Stimulated activated CD8-positive, alpha-beta memory T cell treated with anti-CD3 and anti-CD28 coated beads, Interleukin-15, amount 100 ng/mL, for 48 hours (primary cell): ENCODE data around the gene PLA2G1B.

Experiments
- DNase-seq, 2 donors: peaks; one replicate each; pipeline ENCODE4 v3.0.0-alpha.2; 2020; ENCODE audit warnings: low read depth in 2 of 2

PLA2G1B gene

DNA sequence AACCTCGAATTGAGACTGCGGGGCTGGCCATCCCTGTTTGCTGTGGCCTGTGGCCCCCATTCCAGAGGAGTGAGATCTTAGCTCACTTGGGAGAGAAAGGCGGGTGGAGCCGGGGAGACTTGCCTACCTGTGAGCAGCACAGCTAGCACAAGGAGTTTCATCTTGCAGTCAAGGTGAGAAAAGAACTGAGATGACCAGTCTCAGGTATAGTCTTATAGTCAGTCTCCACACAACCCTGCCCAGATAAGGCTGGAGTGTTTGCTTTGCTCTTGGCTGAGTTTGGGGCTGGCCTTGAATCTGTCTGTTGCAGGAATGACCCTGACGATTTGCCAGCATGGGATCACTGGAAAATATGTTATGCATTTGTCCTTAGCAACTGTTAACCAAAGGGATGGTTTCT lies at the start of gene PLA2G1B:
PLA2G1B (minus strand) TSS at position 187 of the 400 bp plus-strand sequence; CDS start at position 161, 26 bp downstream.
- no peak for DNase-seq

DNA sequence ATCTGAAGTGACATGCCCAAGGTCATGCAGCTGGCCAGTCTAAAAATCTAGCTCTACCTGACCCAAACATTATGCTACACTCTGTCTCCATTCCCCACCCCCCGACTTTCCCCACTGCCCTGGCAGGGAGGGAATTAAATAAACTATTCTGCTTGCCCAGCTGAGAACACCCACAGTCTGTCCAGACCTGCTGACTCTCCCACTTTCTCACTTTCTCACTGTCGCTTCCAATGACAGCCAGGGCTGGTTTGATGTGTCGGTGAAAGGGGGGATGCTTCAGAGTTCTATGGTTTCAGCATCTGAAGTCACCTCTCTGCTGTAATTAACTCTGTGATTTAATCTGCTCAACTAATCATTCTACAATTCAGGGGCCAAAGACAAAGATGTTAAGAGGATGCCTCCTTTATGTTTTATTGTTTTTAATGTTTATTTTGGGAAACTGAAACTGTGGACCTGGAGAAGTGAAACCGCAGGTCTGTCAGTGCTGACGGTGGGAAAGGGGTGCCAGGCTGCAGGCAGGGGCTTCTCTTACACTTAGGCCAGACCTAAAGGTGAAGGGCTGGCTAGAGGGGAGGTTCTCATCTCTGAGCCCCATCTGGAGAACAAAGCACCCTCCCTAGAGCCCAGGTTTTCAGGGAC lies 49.5 kb upstream of the PLA2G1B start:
- DNase-seq, result no peak

DNA sequence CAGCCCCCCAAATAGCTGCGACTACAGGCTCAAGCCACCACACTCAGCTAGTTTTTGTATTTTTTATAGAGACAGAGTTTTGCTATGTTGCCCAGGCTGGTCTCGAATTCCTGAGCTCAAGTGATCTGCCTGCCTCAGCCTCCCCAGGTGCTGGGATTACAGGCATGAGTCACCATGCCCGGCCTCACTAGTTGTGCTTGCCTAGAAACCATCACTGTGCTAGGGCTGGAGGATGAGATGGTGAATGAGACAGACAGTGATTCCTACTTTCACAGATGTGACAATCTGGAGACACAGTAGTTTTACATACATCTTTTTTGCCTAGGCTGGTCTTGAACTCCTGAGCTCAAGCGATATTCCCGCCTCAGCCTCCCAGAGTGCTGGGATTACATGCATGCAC lies 48.8 kb upstream of the PLA2G1B start:
- DNase-seq, result no peak

DNA sequence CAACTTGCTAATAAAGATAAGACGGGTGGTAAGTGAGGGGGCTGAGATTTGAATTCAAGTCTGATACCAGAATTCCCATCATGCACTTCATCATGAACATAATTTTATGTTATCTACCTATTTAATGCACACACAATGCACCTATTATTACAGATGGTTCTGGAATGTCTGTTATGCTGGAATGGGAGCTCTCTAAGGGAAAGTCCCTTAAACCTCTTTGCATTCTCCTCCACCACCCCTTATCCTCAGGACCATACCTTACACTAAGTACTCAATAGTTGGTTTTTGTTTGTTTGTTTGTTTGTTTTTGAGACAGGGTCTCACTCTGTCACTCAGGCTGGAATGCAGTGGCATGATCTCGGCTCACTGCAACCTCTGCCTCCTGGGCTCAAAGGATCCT lies 48.4 kb upstream of the PLA2G1B start:
- DNase-seq, result no peak

DNA sequence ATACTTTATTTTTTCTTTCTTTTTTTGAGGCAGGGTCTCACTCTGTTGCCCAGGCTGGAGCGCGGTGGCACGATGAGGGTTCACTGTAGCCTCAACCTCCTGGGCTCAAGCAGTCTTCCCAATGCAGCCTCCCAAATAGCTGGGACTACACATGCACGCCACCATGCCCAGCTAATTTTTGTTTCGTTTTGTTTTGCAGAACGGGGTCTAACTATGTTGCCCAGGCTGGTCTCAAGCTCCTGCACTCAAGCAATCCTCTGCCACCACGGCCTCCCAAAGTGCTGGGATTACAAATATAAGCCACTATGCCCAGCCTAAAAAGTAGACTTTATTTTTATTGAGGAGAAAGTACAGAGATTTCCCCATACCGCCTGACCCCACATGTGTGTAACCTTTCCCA lies 46.1 kb upstream of the PLA2G1B start:
- no peak for DNase-seq

DNA sequence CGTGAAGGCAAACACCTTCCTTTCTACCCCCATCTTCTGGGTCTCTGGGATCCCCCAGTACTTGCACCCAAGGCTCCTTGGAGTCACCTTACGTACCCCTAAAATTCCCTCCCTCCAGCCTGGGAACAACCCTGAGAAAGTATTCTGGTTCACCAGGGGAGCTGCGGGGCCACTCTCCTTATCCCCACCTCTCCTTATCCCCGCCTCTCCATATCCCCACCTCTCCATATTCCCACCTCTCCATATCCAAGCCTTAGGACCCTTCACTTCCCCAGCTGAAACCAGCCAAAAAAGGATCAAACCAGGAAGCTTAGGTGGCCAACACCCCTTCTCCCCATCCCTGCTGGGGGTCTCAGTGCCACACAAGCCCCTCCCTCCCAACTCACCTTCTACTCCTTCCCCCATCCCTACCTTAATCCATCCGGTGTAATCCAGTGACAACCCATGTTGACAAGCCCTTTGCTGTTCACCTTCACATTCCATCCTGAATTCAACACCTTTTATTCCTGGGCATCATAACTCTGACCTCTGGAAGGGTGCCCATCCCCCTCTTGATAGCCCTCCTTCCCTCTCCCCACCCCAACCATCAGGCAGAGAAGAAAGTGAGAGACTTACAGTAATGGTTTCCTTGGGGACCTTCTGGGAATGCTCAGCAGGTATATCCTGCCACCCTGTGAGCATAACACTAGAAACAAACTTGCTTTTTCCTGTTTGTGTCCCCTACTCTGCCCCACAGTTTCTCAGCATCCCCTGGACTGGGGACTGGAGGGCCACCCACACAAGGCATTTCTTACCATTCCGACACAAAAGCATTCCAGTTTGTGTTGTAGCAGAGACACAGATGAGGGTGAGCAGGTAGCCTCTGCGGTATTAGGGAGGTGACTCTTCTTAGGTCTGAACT lies 43.0 kb upstream of the PLA2G1B start:
- no peak for DNase-seq

DNA sequence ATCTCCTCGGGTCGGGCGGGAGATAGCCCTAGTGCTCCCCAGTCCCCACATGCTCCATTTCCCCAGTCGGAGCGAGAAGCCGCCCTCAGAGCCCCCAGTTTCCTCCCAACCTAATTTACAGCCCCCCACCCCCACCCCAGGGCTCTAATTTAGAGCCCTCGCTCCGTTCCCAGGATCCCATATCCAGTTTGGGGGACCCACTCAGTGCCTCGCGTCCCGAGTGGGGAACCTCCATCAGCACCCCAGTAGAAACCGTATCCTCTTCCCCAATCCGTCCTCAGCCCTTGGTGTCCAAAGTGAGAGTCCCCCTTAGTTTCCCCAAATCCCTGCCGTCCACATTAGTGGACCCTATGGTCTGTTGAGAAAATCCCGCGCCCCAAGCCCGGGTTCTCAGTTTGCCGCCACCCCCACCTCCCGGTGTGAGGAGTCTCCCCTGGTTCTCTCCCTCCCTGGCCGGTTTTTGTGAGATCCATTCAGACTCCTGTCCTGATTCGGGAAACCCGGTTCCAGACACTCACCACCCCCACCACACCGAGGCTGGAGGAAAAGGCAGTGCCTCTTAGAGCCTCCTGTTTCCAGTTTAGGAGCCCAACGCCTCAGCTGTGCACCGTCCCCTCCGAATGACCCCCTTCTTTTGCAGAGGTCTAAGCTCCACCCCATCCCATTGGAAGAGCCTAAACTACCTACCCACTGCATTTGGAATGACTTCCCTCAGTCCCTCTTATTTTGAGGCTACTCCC lies 42.2 kb upstream of the PLA2G1B start:
- DNase-seq, result no peak

DNA sequence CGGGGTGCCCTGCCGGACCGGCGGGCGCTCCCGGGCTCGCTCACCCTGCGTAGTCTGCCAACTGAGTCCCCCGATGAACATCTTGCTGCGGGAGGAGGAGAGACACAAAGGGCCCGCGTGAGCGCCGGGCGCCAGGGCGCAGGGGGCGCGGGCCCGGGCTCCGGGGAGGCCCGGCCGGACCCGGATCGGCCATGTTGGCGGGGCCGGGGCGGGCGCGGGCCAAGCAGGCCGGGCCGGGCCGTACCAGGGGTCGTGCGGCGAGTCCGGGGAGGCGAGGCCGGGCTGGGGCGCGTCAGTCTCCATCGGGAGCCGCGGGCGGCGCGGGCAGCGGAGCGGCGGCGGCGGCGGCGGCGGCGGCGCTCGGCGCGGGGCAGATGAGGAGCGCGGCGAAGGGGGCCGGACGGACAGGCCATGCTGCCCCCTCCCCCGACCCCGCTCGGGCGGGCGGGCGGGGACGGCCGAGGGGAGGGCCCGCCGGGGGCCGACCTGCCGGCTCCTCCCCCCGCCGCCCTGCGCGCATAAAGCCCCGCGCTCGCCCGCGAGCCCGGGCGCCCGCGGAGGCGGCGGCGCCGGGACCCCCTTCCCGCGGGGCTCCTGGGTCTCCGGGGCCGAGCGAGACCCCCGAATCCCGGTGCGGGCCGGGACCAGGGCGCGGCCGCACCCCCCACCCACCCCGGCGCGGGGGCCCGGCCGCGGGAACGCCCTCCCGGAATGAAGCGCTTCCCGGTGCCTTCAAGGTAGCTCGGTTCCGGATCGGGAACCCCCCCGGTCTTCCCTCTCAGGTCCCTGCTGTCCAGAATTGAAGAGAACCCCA lies 41.4 kb upstream of the PLA2G1B start, which contains the start of gene MSI1:
MSI1 (minus strand) TSS at position 376 of the 814 bp plus-strand sequence; CDS start at position 303, 73 bp downstream.
- DNase-seq, result no peak

DNA sequence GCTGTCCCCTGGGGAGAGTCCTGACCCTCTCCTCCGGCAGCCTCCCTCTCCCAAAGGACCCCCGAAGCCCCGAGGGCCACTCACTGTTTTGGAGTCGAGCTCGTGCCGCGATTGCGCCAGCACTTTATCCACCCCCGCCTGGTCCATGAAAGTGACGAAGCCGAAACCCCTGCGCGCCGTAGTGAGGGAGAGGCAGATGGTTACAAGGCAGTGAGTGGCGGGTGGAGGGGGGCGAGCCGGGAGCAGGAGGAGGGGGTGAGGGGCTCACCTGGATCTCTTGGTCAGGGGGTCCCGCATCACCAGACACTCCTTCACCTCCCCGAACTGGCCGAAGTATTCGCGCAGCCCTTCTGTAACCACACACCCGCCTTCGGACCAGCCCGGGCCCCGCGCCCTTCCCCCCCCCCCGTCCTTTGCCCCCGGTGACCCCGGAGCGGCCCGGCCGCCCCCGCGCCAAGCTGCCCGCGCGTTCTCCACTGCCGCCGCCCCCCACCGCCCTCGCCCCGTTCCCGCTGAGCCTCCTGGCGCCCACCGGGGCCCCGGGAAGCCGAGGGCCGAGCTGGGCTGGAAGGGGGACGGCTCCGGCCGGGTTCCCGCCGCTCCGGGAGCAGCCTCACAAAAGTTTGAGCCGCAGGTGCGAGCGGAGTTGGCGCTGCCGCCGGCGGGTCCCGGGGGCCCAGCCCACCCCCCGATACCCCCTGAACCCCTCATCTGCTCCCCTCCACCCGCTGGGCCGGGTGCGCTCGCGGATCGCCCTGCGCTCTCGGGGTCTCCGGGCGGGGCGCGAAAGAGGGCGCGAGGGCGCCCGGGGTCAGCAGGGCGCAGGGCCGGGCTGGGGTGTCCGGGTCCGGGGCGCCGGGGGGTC lies 40.6 kb upstream of the PLA2G1B start:
- peak in 1 of 2 donors; percentile 19 for DNase-seq

DNA sequence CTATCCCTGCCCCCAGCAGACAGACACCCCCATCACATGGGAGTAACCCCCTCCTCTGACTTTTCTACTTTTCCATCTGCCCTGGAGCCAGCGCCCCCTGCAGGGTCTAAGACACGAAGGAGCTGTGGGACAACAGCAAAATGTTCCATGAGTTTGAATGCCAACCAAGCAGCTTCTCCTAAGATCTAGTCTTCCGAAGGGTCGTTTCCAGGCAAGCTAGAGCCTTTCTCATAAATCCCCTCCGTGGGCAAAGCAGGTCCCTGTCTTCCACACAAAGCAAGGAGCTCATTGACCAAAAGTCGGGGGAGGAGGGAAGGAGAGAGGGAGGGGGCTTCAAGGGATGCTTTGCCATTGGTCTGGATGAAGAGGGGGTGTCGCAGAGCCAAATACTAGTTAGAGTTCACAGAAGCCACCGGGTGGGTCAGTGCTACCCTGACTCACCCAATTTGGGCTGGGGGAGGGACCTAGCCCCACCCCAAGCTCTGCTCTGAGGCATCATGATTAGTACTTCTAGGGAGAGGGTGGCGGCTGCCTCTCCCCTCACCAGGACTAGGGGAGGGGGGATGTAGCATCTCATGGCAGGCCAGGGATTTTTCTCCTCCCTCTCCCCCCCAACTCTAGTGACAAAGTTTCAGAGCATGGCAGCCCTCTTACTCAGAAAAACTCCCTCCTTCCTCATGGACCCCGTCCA lies 39.8 kb upstream of the PLA2G1B start:
- DNase-seq, result no peak

DNA sequence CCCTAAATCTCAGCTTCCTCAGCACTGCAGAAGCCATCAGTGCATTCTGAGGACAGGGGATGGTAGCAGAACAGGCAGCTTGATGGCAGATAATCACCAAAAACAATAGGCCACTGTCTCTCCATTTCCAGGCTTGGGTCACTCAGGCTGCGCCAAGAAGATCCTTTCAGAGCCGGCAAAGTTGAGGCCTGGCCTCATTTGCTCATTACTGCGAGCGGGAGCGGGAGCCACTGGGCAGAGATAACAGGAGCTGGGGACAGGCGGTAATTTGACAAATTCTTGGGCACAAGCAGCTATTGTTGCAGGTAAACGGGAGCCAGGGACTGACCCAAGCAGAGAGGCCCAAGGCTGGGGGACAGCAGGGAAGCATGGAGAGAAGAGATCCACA lies 39.3 kb upstream of the PLA2G1B start:
- no peak for DNase-seq

DNA sequence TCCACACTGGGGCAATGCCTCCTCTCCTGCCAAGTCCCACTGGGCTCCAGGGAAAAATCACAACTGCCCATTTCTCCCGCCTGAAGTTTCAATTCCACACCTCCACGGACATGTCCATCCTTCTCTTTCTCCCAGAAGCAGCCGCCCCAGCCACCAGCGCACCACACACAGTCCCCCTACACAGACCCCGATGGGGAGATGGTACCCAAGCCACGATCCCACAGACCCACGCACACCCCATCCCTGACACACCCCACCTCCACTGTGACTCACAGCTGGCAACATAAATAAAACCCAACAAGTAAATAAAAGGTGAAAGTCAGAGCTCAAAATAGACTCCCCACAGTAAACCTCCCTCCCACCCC lies 38.7 kb upstream of the PLA2G1B start:
- DNase-seq, result no peak

DNA sequence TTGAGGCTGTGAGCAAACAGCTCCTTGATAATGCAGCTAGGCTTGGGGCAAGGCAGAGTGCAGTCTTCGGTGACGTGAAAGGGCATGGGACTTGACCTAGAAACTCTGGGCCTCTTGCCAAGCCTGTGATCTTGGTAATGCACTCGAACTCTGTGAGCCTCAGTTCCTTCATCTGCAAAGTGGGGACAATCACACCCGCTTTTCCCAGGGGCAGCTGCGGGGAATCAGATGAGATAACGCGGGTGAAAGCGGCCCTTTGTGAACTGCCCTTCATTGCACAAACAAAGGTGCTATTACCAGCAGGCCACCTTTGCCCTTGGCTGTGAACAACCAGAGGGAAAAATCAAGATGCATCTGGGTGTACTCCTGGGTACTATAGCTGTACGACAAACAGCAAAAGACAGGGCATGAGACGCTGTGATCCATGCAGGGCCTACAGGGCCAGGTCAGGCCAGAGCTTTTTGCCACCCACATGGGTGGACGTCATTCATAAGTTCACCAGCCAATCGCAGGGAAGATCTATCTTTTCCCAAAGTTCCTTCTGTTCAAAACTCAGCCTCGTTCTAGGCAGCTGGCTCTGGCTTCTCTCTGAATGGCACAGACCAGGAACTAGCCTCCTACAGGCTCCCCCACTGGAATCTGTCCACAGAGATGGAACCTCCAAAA lies 38.2 kb upstream of the PLA2G1B start:
- no peak for DNase-seq

DNA sequence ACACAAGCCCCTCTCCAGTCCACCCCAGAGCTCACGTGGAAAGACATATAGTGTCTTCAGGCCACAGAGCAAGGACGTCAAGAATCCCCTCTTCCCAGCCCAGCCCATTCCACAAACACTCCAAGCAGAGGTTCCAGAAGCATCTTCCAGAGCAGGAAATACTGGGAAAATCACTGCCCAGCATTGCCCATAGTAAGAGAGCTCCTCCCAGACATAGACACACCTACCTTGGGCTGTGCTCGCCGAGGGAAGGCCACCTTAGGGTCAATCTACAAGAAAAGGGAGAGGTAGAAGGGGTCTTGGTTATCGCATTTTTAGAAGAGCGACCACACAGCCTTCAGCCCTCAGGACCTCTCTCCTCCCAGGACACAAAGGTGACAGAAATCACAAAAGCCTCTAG lies 36.9 kb upstream of the PLA2G1B start:
- no peak for DNase-seq

DNA sequence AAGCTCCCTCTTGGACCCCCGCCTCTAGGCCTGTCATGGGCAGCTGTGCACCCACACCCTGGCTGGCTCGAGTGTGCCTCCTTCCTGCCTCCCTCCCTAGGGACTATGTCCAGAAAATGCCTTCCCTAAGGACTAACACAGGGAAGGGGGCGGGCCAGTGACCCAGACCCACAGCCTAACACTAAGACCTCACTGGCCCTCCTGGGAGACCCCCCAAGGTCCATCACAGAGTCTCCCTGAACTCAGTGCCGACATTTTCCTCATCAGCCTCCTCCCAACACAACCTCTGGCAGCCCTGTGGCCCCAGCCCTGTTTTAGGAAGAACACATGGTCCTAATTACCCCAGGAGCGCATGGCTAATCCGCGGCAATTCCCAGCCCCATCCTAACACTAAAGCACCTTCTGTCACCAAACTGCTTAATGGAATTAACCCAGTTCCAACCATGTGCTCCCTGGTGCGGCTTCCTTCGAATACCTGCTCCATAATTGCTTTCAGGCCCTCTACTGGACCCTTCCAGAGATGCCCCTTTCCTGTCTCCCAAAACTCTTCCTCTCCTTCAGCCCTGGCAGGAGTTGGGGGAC lies 35.8 kb upstream of the PLA2G1B start:
- no peak for DNase-seq

DNA sequence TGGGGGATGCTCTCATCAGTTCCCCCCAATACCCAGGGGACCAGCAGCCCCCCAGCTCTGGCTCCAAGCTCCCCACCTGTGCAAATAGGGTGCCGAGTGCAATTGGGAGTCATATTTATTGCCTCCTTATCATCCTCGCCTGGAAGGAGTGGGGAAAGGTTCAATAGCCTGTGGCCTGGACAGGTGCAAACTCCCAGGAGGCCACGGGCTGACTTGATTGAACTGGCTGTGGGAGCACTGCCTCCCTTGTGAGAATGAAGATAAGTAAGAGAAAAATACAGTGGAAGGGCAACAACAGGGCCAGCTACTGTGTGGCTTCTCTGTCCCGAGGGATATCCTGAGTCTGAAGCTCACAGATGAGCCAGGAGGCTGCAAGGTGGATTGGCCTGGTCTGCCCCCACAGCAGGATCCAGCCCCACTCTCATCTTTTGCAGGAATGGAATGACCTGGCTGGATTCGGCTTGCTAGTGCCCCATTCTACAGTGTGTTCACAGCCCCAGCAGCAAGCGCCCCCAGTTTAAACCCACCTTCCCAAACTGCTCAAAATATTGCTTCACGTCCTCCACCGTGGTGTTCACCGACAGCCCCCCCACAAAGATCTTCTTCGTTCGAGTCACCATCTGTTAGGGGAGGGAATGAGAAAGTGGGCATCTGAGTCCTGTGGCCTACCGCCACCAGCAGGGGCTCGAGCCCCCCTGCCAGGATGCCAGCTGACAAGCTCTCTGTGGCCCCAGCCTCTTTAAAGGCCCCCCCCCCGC lies 35.1 kb upstream of the PLA2G1B start:
- no peak for DNase-seq

DNA sequence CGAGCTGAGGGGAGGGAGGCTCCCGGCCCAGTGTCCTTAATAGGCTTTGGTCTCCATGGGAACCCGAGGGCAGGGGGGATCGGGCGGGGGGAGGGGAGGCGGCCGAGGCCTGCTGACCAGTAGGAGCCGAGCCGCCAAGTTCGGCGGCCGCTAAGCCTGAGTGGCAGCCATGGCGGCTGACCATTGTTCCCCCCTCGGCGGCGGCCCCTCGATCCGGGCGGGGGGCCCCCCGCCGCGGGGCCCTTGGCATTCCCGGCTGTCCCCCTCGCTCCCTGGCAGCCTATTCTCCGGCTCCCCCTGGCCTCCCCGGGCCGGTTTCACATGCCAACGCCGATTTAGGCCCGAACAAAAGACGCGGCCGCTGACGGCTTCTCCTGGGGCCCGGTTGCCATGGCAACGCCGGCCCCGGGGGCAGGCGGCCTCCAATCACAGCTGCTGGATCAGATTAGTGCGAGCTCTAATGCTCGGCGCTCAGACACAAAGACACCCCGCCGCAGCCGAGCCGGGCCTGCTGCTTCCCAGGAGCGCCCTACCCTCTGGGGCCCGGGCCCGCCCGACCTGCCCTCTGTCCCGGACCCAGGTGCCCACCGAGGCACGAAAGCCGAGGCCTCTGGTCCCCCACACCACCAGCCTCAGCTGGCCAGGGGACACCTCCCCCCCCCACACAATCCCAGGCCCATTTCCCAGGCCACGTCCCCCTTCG lies 34.1 kb upstream of the PLA2G1B start:
- DNase-seq, result no peak

DNA sequence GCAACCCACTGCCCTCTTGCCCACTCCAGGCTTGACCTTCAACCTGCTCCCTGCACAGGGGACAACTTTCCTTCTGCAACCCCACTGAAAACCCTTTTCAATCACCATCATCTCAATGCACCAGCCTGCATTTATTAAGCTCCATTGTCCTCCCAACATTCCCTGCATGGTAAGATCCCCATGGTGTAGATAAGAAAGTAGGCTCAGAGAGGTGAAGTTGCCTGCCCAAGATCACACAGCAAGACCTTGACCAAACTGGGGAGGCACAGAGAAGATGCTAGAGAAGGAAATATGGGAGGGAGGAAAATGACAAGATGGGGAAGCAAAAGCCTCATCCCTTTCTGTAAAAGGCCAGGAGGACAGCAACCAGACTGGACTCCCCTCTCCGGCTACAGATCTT lies 31.5 kb upstream of the PLA2G1B start:
- DNase-seq, result no peak
